ENCODE results near the gene SULF2. TPM values are rescaled to one million over a fixed set of nuclear protein-coding genes. Genes with fewer than 3 reads are reported as not detected.

The SULF2 gene
- total and polyA plus RNA-seq, 2 of the 4 experiments (the other 2 are of a cell fraction), result 0.54 to 0.77 TPM

GRCh38 chr20:47669927-47670890 is 115.1 kb downstream of the SULF2 start:
- Histone ChIP-seq H3K18ac (ENCODE audit: low read depth, low read length) (no peak overlapping the region), H3K36me3 (ENCODE audit: control insufficient read depth, insufficient read depth, low read length) (no peaks in the 10 kb centered on the region), H3K27ac (ENCODE audit: insufficient read depth, low read length) (no peak overlapping the region), H2BK5ac (ENCODE audit: low read depth, low read length, poor library complexity, severe bottlenecking) (no peak overlapping the region), H4K5ac (ENCODE audit: low read depth, low read length) (no peak overlapping the region), H2AK5ac (ENCODE audit: low read depth, low read length) (no peak overlapping the region), H3K4me1 (ENCODE audit: control insufficient read depth, insufficient read depth, low read length) (no peaks in the 10 kb centered on the region), H4K8ac (ENCODE audit: low read depth in 2 of 2, low read length in 2 of 2) (no peak overlapping the region), H3K14ac (replicated peaks; ENCODE audit: low read depth, low read length) (no peak overlapping the region), H4K20me1 (ENCODE audit: insufficient read depth, low read length) (no peaks in the 10 kb centered on the region), H3K27me3 (ENCODE audit: control insufficient read depth, insufficient read depth, low read length) (peaks cover 8% of the 10 kb centered on the region), H3K9me3 (ENCODE audit: control insufficient read depth, insufficient read depth, low read length) (no peaks in the 10 kb centered on the region), H3K4me3 (ENCODE audit: insufficient read depth, low read depth, low read length) (no peak overlapping the region), H2AK9ac (replicated peaks; ENCODE audit: low read depth, low read length, poor library complexity) (no peak overlapping the region), H2BK120ac (ENCODE audit: low read depth, low read length) (no peak overlapping the region), H2AFZ (replicated peaks; ENCODE audit: low read length, poor library complexity) (no peak overlapping the region), H3K4ac (ENCODE audit: low read depth, low read length) (no peak overlapping the region), H4K91ac (ENCODE audit: insufficient read depth, low read depth, low read length) (no peak overlapping the region), H2BK20ac (ENCODE audit: low read depth, low read length) (no peak overlapping the region), H3K56ac (ENCODE audit: extremely low read depth, insufficient read depth, low read length) (no peak overlapping the region), H3K9me1 (ENCODE audit: insufficient read depth, low read length) (no peaks in the 10 kb centered on the region), H3K4me2 (ENCODE audit: low read depth, low read length) (no peak overlapping the region), H3K9ac (ENCODE audit: low read depth, low read length) (no peak overlapping the region), H3K79me1 (ENCODE audit: low read depth in 1 of 2, low read length in 2 of 2) (no peaks in the 10 kb centered on the region), H3K23ac (ENCODE audit: low read depth, low read length) (no peak overlapping the region), H2BK15ac (ENCODE audit: low read depth, low read length) (no peak overlapping the region)
- WGBS, 2 experiments (ENCODE audit: extremely low coverage in 2 of 2, insufficient read length in 1 of 2), result 74% methylated on average over 4 of the region's 22 CpGs; no CpG with 5 or more reads in 1 of the 2 experiments
- no peak for DNase-seq
- dilution Hi-C loops (cut with HindIII; ENCODE audit: low sequenced_read_pairs, unreplicated experiment) (no loop called here), in situ Hi-C loops (cut with MboI; ENCODE audit: low sequenced_read_pairs) (loop anchor here (5.0 to 25.0 kb wide), 2 partner anchors 947 to 1242 kb away; partner anchors contain the start of gene ARFGEF2), intact Hi-C loops (cut with micrococcal nuclease) (no loop called here)
- TF ChIP-seq FOS (IDR thresholded peaks at IDR 0.05; ENCODE audit: low read depth, low read length) (no peak), MAZ (IDR thresholded peaks at IDR 0.05; ENCODE audit: borderline replicate concordance, low read depth, low read length) (no peak), CHD1 (IDR thresholded peaks at IDR 0.05; ENCODE audit: low read depth, low read length) (no peak), CEBPB (IDR thresholded peaks at IDR 0.05; ENCODE audit: low read depth, low read length) (no peak), POLR2A (IDR thresholded peaks at IDR 0.05; ENCODE audit: low read depth, low read length) (no peak)
- BruUV-seq (replicated peaks), result no TSS peak
- POLR2A ChIA-PET (ENCODE audit: unreplicated experiment), result no interaction called here
- ATAC-seq (ENCODE audit: low read depth), result no peak
- CTCF ChIA-PET, result interaction anchor here (1.1 kb wide), 1 partner anchor 625 kb away, joined by 3 read pairs; no protein-coding TSS in a partner anchor

All from IMR-90 (cell line).